OCI-LY7 (cell line): Measurements from ENCODE around the gene ELP1. TPM values are rescaled to one million over a fixed set of nuclear protein-coding genes. Genes with fewer than 3 reads are reported as not detected.

ENCODE experiments used
- BruUV-seq: library from RNA; stranded (reverse); fragments of 400-500 nt; replicated peaks from 2 replicates; lab custom pipeline; 2021; lab: Mats Ljungman, UMichigan
- CTCF ChIA-PET: fragments of 300-600 bp; sonication (Branson Sonifier 250); formaldehyde crosslinking; loops from one replicate; lab custom pipeline; 2022; ENCODE audit warnings: antibody characterized with exemption; ENCODE audit not compliant: unreplicated experiment; lab: Charles Lee
- POLR2A ChIA-PET: fragments of 300-600 bp; sonication (Branson Sonifier 250); formaldehyde crosslinking; loops from one replicate; lab custom pipeline; 2022; ENCODE audit warnings: antibody characterized with exemption; lab: Charles Lee
- DNase-seq: peaks from one replicate; pipeline ENCODE4 v3.0.0-alpha.2; 2015; ENCODE audit warnings: low spot score
- H2AFZ ChIP-seq: fragments of 200-600 bp; sonication (generic), shearing (Covaris generic); 2 replicates; pipeline ENCODE4 v1.6.1; 2014; ENCODE audit warnings: mild to moderate bottlenecking, antibody characterized with exemption, low read length, moderate library complexity
- H3K27ac ChIP-seq: fragments of 200-600 bp; sonication (generic); 2 replicates; pipeline ENCODE4 v1.5.1; 2014; ENCODE audit warnings: mixed run types, low read depth, mild to moderate bottlenecking, moderate library complexity, low read length, inconsistent platforms; ENCODE audit not compliant: poor library complexity, severe bottlenecking
- H3K36me3 ChIP-seq: fragments of 200-600 bp; sonication (generic); 2 replicates; pipeline ENCODE4 v1.6.1; 2014; ENCODE audit warnings: mild to moderate bottlenecking, antibody characterized with exemption, low read length, moderate library complexity, mixed read lengths; ENCODE audit not compliant: insufficient read depth
- H3K4me1 ChIP-seq: fragments of 200-600 bp; sonication (generic); 2 replicates; pipeline ENCODE4 v1.5.1; 2014; ENCODE audit warnings: mild to moderate bottlenecking, low read length; ENCODE audit not compliant: insufficient read depth, poor library complexity, severe bottlenecking
- H3K4me2 ChIP-seq: fragments of 200-600 bp; sonication (generic); 2 replicates; pipeline ENCODE4 v1.6.1; 2014; ENCODE audit warnings: mild to moderate bottlenecking, low read length
- H3K4me3 ChIP-seq: fragments of 200-600 bp; sonication (generic); 2 replicates; pipeline ENCODE4 v1.5.1; 2014; ENCODE audit warnings: mild to moderate bottlenecking, low read depth, low read length; ENCODE audit not compliant: poor library complexity, severe bottlenecking
- H3K79me2 ChIP-seq: fragments of 200-600 bp; sonication (generic); 2 replicates; pipeline ENCODE4 v1.6.1; 2016; ENCODE audit warnings: low read depth, mild to moderate bottlenecking, low read length, moderate library complexity, mixed read lengths; ENCODE audit not compliant: insufficient read depth
- H3K9me2 ChIP-seq: fragments of 200-600 bp; sonication (generic); 2 replicates; pipeline ENCODE4 v1.6.1; 2016; ENCODE audit warnings: mild to moderate bottlenecking, low read length, mixed read lengths; ENCODE audit not compliant: insufficient read depth
- H3K9me3 ChIP-seq: fragments of 200-600 bp; sonication (generic); 2 replicates; pipeline ENCODE4 v1.6.1; 2014; ENCODE audit warnings: mild to moderate bottlenecking, mixed run types, low read length, mixed read lengths
- H4K20me1 ChIP-seq: fragments of 200-600 bp; sonication (generic); 2 replicates; pipeline ENCODE4 v1.6.1; 2014; ENCODE audit warnings: mild to moderate bottlenecking, antibody characterized with exemption, low read length, moderate library complexity, mixed read lengths; ENCODE audit not compliant: insufficient read depth
- EZH2phosphoT487 ChIP-seq: fragments of 200-600 bp; sonication (generic); IDR thresholded peaks from 2 replicates; pipeline ENCODE4 v1.6.1; 2018; ENCODE audit warnings: low read depth, borderline replicate concordance, mild to moderate bottlenecking, mixed run types, antibody characterized with exemption, low read length, moderate library complexity, mixed read lengths
- intact Hi-C: fragments of 100-400 bp; cut with micrococcal nuclease; formaldehyde crosslinking; loops from one replicate; pipeline ENCODE4 v1.10.0; 2022; ENCODE audit not compliant: unreplicated experiment
- total RNA-seq, 2 experiments: library from RNA; depleted of rRNA in 1 of 2; stranded (reverse); fragments of >200 nt in 1 of 2; shearing (Covaris generic) in 1 of 2; gene quantifications; 2 replicates each; pipeline ENCODE4 v1.2.3, GENCODE V29; 2014 to 2022
- TF ChIP-seq, protein P1 (sequence below): fragments of 200-600 bp; sonication (generic); conservative IDR thresholded peaks from 2 replicates; pipeline ENCODE4 v1.5.1; 2014; ENCODE audit warnings: mild to moderate bottlenecking, antibody characterized with exemption, low read length, moderate library complexity, mixed read lengths

The ELP1 gene
- total RNA-seq, 2 experiments from 2014 or later: 33.3 to 42.0 TPM

DNA sequence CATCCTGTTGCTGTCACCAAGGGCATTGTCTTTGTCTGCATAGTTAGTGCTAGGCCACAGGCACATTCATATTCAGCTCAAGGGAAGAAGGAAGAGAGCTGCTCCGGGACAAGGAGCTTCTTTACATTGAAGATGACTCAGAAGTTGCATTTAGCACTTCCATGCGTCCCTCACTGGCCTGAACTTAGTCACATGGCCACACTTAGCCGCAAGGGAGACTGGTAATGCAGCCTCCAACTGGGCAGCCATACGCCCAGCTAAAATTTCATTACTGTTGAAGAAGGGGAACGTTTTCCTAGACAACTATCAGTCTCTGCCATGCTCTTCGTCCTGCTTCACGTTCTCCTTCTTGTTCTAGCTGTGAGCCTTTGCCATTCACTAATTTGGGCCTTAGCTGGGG, 98.1 kb downstream of the ELP1 start:
- CTCF ChIA-PET: interaction anchor here (0.6 kb wide), 1 partner anchor 483 kb away, joined by 4 read pairs; no protein-coding TSS in a partner anchor
- no peak overlapping the region for H3K4me2 ChIP-seq
- H3K9me2 ChIP-seq: no peaks in the 10 kb centered on the region
- intact Hi-C loops: no loop called here
- H4K20me1 ChIP-seq: no peaks in the 10 kb centered on the region
- BruUV-seq: no TSS peak
- H3K4me3 ChIP-seq: no peak overlapping the region
- no peaks in the 10 kb centered on the region for H3K4me1 ChIP-seq
- no peak for DNase-seq
- TF ChIP-seq, protein P1, sequence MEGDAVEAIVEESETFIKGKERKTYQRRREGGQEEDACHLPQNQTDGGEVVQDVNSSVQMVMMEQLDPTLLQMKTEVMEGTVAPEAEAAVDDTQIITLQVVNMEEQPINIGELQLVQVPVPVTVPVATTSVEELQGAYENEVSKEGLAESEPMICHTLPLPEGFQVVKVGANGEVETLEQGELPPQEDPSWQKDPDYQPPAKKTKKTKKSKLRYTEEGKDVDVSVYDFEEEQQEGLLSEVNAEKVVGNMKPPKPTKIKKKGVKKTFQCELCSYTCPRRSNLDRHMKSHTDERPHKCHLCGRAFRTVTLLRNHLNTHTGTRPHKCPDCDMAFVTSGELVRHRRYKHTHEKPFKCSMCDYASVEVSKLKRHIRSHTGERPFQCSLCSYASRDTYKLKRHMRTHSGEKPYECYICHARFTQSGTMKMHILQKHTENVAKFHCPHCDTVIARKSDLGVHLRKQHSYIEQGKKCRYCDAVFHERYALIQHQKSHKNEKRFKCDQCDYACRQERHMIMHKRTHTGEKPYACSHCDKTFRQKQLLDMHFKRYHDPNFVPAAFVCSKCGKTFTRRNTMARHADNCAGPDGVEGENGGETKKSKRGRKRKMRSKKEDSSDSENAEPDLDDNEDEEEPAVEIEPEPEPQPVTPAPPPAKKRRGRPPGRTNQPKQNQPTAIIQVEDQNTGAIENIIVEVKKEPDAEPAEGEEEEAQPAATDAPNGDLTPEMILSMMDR: no peak
- no peak for TF ChIP-seq EZH2phosphoT487
- no peaks in the 10 kb centered on the region for H3K9me3 ChIP-seq
- no peak overlapping the region for H3K27ac ChIP-seq
- H3K36me3 ChIP-seq: no peaks in the 10 kb centered on the region
- POLR2A ChIA-PET: interaction anchor here (0.8 to 1.0 kb wide), 2 partner anchors 8 to 765 kb away, joined by 3 read pairs; no protein-coding TSS in a partner anchor
- no peaks in the 10 kb centered on the region for H3K79me2 ChIP-seq
- H2AFZ ChIP-seq: no peak overlapping the region

DNA sequence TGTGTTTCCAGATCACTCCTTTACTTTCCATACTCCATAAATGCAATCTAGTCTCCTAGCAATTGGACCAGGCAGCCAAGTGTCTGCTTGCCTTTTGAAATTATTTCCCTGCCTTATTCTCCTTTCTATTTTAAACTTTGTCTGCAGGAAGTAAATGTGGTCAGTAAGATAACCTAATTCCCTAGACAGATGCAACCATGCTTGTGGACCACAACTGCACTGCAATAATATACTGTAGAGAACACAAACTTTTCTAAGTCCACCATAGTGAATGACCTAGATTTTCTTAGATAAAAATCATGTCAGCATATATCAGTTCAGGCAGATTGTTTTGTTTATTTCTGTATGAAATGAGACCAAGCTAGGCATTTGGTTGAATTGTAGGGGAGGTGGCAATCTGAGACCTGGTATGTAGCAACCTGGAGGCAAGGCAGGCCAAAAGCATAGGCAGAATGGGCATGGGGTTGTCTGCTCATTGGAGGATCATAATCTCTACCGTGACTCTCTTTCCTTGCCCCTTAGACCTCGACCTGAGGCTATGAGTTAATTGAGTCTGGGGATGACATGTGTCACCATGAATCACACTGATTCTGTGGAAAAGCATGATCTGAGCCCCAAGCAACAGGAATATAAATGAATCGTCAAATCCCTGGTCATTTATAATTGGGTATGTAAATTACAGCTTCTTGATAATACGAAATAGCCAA, 98.8 kb downstream of the ELP1 start:
- H3K4me2 ChIP-seq: no peak overlapping the region
- no peak for TF ChIP-seq EZH2phosphoT487
- TF ChIP-seq, protein P1: no peak
- no TSS peak for BruUV-seq
- POLR2A ChIA-PET: interaction anchor here (0.8 to 1.0 kb wide), 2 partner anchors 8 to 764 kb away, joined by 3 read pairs; no protein-coding TSS in a partner anchor
- H3K79me2 ChIP-seq: no peaks in the 10 kb centered on the region
- intact Hi-C loops: no loop called here
- H3K9me2 ChIP-seq: no peaks in the 10 kb centered on the region
- H3K9me3 ChIP-seq: no peaks in the 10 kb centered on the region
- H3K27ac ChIP-seq: no peak overlapping the region
- no peaks in the 10 kb centered on the region for H3K4me1 ChIP-seq
- H3K36me3 ChIP-seq: no peaks in the 10 kb centered on the region
- CTCF ChIA-PET: no interaction called here
- H4K20me1 ChIP-seq: no peaks in the 10 kb centered on the region
- no peak overlapping the region for H2AFZ ChIP-seq
- H3K4me3 ChIP-seq: no peak overlapping the region
- DNase-seq: no peak

DNA sequence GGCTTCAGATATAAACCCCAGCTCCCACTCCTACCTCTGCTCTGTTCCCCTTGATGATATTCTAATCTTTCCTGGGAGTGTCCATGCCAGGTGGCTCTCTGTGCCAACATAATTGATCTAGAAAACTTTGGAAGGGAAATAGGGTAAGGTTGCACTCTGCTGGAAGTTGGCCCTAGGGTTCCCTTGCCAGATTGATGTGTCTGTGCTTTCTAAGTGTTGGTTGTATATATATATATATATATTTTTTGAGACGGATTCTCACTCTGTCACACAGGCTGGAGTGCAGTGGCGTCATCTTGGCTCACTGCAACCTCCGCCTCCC, 101.8 kb downstream of the ELP1 start:
- Histone ChIP-seq H3K79me2 (no peaks in the 10 kb centered on the region), H3K4me3 (no peak overlapping the region), H4K20me1 (no peaks in the 10 kb centered on the region), H3K9me3 (no peaks in the 10 kb centered on the region), H3K4me1 (no peaks in the 10 kb centered on the region), H3K4me2 (no peak overlapping the region), H3K36me3 (no peaks in the 10 kb centered on the region), H3K27ac (no peak overlapping the region), H2AFZ (no peak overlapping the region), H3K9me2 (no peaks in the 10 kb centered on the region)
- no TSS peak for BruUV-seq
- ChIA-PET CTCF (no interaction called here), POLR2A (no interaction called here)
- intact Hi-C loops: no loop called here
- TF ChIP-seq EZH2phosphoT487: no peak
- TF ChIP-seq, protein P1: no peak
- DNase-seq: no peak
